OCI-LY3 (cell line): ENCODE measurements around the gene KISS1.

Source experiments
- H2AFZ ChIP-seq: fragments of 200-600, 300-600 bp; shearing (Covaris generic); 2 replicates; pipeline ENCODE4 v1.6.0; 2014; ENCODE audit warnings: antibody characterized with exemption, low read depth, low read length
- H3K27ac ChIP-seq: fragments of 200-600, 300-600 bp; sonication (generic); 2 replicates; pipeline ENCODE4 v1.5.1; 2014; ENCODE audit warnings: mild to moderate bottlenecking, low read length, moderate library complexity, mixed read lengths
- H3K27me3 ChIP-seq: fragments of 200-600, 300-600 bp; sonication (generic); 2 replicates; pipeline ENCODE4 v1.6.1; 2014; ENCODE audit warnings: low read depth, low read length, mixed read lengths
- H3K36me3 ChIP-seq: fragments of 200-600, 300-600 bp; sonication (generic); replicated peaks from 2 replicates; pipeline ENCODE3; 2014; ENCODE audit warnings: low read depth, low read length, mixed read lengths
- H3K4me1 ChIP-seq: fragments of 300-600, 200-600 bp; sonication (generic); 2 replicates; pipeline ENCODE4 v1.6.1; 2014; ENCODE audit warnings: low read length, mixed read lengths
- H3K4me2 ChIP-seq: fragments of 200-600, 300-600 bp; sonication (generic); 2 replicates; pipeline ENCODE4 v1.6.1; 2014; ENCODE audit warnings: low read length, mixed read lengths
- H3K4me3 ChIP-seq: fragments of 300-600, 200-600 bp; sonication (generic); 2 replicates; pipeline ENCODE4 v1.5.1; 2014; ENCODE audit warnings: antibody characterized with exemption, mild to moderate bottlenecking, low read length, moderate library complexity
- H3K79me2 ChIP-seq: fragments of 300-600, 200-600 bp; shearing (Covaris generic); 2 replicates; pipeline ENCODE4 v1.6.1; 2014; ENCODE audit warnings: mild to moderate bottlenecking, low read length, mixed read lengths
- H3K9ac ChIP-seq: fragments of 300-600, 200-600 bp; shearing (Covaris generic); 2 replicates; pipeline ENCODE4 v1.6.0; 2014; ENCODE audit warnings: mild to moderate bottlenecking, low read length, moderate library complexity
- H3K9me3 ChIP-seq: fragments of 200-600, 300-600 bp; shearing (Covaris generic); 2 replicates; pipeline ENCODE4 v1.6.1; 2014; ENCODE audit warnings: low read length, mixed read lengths; ENCODE audit not compliant: insufficient read depth
- H4K20me1 ChIP-seq: fragments of 200-600, 300-600 bp; sonication (generic); 2 replicates; pipeline ENCODE4 v1.6.1; 2016; ENCODE audit warnings: low read length, mixed read lengths; ENCODE audit not compliant: insufficient read depth
- CTCF ChIP-seq: fragments of 200-600, 300-600 bp; sonication (generic); IDR thresholded peaks from 2 replicates; pipeline ENCODE4 v1.5.1; 2014; ENCODE audit warnings: antibody characterized with exemption, low read length, low read depth
- EZH2phosphoT487 ChIP-seq: fragments of 200-600 bp; shearing (Covaris generic); IDR thresholded peaks from 2 replicates; pipeline ENCODE4 v1.6.1; 2018; ENCODE audit warnings: antibody characterized with exemption, mixed run types, low read depth

Gene KISS1

GRCh38 chr1:204181116-204181515 lies 15.2 kb downstream of the KISS1 start:
- H3K79me2 ChIP-seq, result no peaks in the 10 kb centered on the region
- peaks cover 21% of the 10 kb centered on the region; the same call in 1 of the 2 replicates for H3K27me3 ChIP-seq
- no peak overlapping the region for H3K27ac ChIP-seq
- no peak overlapping the region for H3K9ac ChIP-seq
- no peak overlapping the region for H3K4me3 ChIP-seq
- no peak overlapping the region for H3K4me2 ChIP-seq
- H3K9me3 ChIP-seq, result no peaks in the 10 kb centered on the region
- no peaks in the 10 kb centered on the region for H3K4me1 ChIP-seq
- no peak overlapping the region for H2AFZ ChIP-seq
- TF ChIP-seq CTCF, result no peak
- TF ChIP-seq EZH2phosphoT487, result no peak
- H4K20me1 ChIP-seq, result no peaks in the 10 kb centered on the region
- no peaks in the 10 kb centered on the region for H3K36me3 ChIP-seq

DNA sequence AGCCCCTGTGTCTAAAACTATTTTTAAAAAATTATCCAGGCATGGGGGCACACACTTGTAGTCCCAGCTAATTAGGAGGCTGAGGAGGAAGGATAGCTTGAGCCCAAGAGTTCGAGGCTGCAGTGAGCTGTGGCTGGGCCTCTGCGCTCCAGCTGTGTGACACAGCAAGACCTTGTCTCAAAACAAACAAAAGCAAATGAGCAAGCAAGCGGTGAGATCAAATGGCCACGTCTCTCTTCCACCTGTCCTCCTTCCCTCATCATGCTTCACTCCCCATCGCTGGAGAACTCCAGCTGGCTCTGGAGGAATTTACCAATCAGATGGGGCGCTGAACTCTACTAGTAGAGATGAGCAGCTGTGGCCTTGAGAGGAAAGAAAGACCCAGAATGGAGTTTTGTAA lies 16.2 kb downstream of the KISS1 start:
- Histone ChIP-seq H3K4me2 (no peak overlapping the region), H3K4me3 (no peak overlapping the region), H4K20me1 (no peaks in the 10 kb centered on the region), H3K9ac (no peak overlapping the region), H2AFZ (no peak overlapping the region), H3K36me3 (no peaks in the 10 kb centered on the region), H3K79me2 (no peaks in the 10 kb centered on the region), H3K27me3 (peaks cover 31% of the 10 kb centered on the region), H3K9me3 (no peaks in the 10 kb centered on the region), H3K27ac (no peak overlapping the region), H3K4me1 (no peaks in the 10 kb centered on the region)
- TF ChIP-seq EZH2phosphoT487 (no peak), CTCF (no peak)

DNA sequence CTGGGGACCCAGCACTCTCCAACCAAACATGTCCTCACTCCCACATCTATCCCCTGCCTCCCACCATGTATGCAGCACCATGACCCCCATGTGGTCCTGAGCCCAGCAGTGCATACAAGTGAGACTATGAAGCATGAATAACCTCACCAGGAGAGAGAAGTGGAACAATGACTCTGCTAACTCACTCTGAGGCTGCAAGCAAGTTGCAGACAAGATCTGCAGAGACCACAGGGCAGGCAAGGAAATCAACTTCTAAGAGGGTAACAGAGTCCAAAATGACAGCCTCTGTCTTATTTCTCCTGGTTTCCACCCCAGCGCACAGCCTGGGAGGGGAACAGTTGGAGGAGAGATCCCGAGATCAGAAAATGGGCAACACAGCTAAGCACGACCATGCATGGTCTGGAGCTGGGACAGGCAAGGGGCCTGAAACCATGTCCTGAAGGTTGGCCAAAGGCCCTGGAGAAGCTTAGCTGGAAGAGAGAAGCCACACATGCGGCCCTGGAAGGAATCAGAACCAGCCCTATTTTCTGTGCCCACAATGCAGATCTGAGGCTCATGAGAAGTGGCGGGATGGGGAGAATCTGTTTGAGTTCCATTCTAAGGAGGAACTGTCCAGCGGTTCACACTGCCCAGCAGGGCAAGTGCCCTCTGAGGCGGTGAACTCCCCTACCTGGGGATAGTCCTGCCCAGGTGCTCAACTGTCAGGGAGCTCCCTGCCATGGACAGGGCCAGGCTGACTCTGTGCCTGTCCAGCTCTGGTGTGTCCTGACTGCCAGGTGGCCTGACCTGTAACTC lies 17.6 kb downstream of the KISS1 start:
- TF ChIP-seq CTCF (no peak), EZH2phosphoT487 (no peak)
- no peak overlapping the region for H3K27ac ChIP-seq
- H3K27me3 ChIP-seq, result peaks cover 37% of the 10 kb centered on the region
- no peak overlapping the region for H3K9ac ChIP-seq
- no peak overlapping the region for H3K4me2 ChIP-seq
- H2AFZ ChIP-seq, result no peak overlapping the region
- H3K79me2 ChIP-seq, result no peaks in the 10 kb centered on the region
- H3K36me3 ChIP-seq, result no peaks in the 10 kb centered on the region
- no peaks in the 10 kb centered on the region for H3K4me1 ChIP-seq
- no peaks in the 10 kb centered on the region for H4K20me1 ChIP-seq
- no peaks in the 10 kb centered on the region for H3K9me3 ChIP-seq
- no peak overlapping the region for H3K4me3 ChIP-seq

DNA sequence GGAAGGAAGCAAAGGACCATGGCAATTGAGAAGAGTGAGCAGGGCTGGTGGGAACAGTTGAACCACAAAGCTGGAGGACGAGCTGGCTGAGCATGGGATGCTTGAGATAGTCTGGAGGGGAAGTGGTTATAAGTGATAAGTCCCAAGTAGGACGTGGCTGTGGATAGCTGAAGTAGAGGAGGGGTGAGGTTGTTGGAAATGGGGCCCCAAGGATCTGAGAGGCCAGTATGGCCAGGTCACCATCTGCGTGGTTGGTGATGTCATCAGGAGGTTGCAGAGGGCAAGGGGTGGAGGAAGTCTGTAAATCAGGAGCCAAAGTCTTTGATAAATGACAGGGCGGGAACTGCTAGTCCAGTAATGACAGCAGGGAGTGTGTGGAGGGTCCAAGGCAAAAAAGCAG lies 19.2 kb downstream of the KISS1 start:
- Histone ChIP-seq H2AFZ (no peak overlapping the region), H3K4me3 (no peak overlapping the region), H3K36me3 (no peaks in the 10 kb centered on the region), H4K20me1 (no peaks in the 10 kb centered on the region), H3K9ac (no peak overlapping the region), H3K27ac (no peak overlapping the region), H3K9me3 (no peaks in the 10 kb centered on the region), H3K79me2 (no peaks in the 10 kb centered on the region), H3K27me3 (peaks cover 45% of the 10 kb centered on the region), H3K4me2 (no peak overlapping the region), H3K4me1 (no peaks in the 10 kb centered on the region)
- TF ChIP-seq EZH2phosphoT487, result no peak
- no peak for TF ChIP-seq CTCF
